Ascending aorta (tissue), 2 donors: ENCODE results near the gene CATSPERZ. TPM values are rescaled to one million over a fixed set of nuclear protein-coding genes. Genes with fewer than 3 reads are reported as not detected.

Source experiments
- DNase-seq, 2 donors: peaks; one replicate each; pipeline ENCODE4 v3.0.0-alpha.2; 2019; ENCODE audit warnings: low spot score in 2 of 2
- H3K27ac ChIP-seq, 2 donors: fragments of 200-600 bp; sonication (generic); one replicate each; pipeline ENCODE4 v1.5.1; 2016 to 2017; ENCODE audit warnings: mild to moderate bottlenecking in 1 of 2
- H3K27me3 ChIP-seq: fragments of 200-600 bp; sonication (generic); one replicate; pipeline ENCODE4 v1.5.1; 2017
- H3K36me3 ChIP-seq, 2 donors: fragments of 200-600 bp; sonication (generic); one replicate each; pipeline ENCODE4 v1.5.1; 2016
- H3K4me1 ChIP-seq, 2 donors: fragments of 200-600 bp; sonication (generic); one replicate each; pipeline ENCODE4 v1.5.1; 2016 to 2017; ENCODE audit warnings: mild to moderate bottlenecking in 1 of 2
- H3K4me3 ChIP-seq, 2 donors: fragments of 200-600 bp; sonication (generic); one replicate each; pipeline ENCODE4 v1.5.1; 2016 to 2017; ENCODE audit warnings: mild to moderate bottlenecking in 1 of 2
- H3K9me3 ChIP-seq, 2 donors: fragments of 200-600 bp; sonication (generic); one replicate each; pipeline ENCODE4 v1.5.1; 2016
- CTCF ChIP-seq, 3 experiments: fragments of 200-600 bp in 2 of 3; fragments of 450-650 bp in 1 of 3; sonication (generic) in 2 of 3; IDR thresholded peaks; one replicate each; pipeline ENCODE4 v1.5.1; 2016 to 2019; ENCODE audit warnings: antibody characterized with exemption in 3 of 3, mild to moderate bottlenecking in 1 of 3, moderate library complexity in 1 of 3
- intact Hi-C: fragments of 100-400 bp; cut with DNase I; formaldehyde crosslinking; loops from one replicate; pipeline ENCODE4 v1.15.1; 2023
- total RNA-seq: library from RNA; depleted of rRNA; stranded (reverse); fragments of >200 nt; gene quantifications from one replicate; pipeline ENCODE4 v1.1.0, GENCODE V29; 2016

The CATSPERZ gene
- total RNA-seq, 1 donor from 2014 or later: not detected

- H3K36me3 ChIP-seq: peaks cover 48 to 65% of the 10 kb centered on the region in 2 donors
- DNase-seq: no peak
- TF ChIP-seq CTCF (IDR thresholded peaks at IDR 0.05): no peak
- H3K9me3 ChIP-seq: no peaks in the 10 kb centered on the region
- no peak overlapping the region for H3K27ac ChIP-seq
- intact Hi-C loops: no loop called here
- no peaks in the 10 kb centered on the region for H3K27me3 ChIP-seq
- no peak overlapping the region for H3K4me3 ChIP-seq
- peaks cover 11 to 23% of the 10 kb centered on the region in 2 donors for H3K4me1 ChIP-seq
These were observed 34.7 kb upstream of the CATSPERZ start for GRCh38 chr11:64265176-64266160.

- Histone ChIP-seq H3K36me3 (peaks cover 47 to 59% of the 10 kb centered on the region in 2 donors), H3K27ac (no peak overlapping the region), H3K4me1 (peaks cover 11 to 23% of the 10 kb centered on the region in 2 donors), H3K4me3 (no peak overlapping the region), H3K27me3 (no peaks in the 10 kb centered on the region), H3K9me3 (no peaks in the 10 kb centered on the region)
- intact Hi-C loops: no loop called here
- TF ChIP-seq CTCF (IDR thresholded peaks at IDR 0.05): no peak
- no peak for DNase-seq
These were observed 33.8 kb upstream of the CATSPERZ start for GRCh38 chr11:64266339-64266738.

DNA sequence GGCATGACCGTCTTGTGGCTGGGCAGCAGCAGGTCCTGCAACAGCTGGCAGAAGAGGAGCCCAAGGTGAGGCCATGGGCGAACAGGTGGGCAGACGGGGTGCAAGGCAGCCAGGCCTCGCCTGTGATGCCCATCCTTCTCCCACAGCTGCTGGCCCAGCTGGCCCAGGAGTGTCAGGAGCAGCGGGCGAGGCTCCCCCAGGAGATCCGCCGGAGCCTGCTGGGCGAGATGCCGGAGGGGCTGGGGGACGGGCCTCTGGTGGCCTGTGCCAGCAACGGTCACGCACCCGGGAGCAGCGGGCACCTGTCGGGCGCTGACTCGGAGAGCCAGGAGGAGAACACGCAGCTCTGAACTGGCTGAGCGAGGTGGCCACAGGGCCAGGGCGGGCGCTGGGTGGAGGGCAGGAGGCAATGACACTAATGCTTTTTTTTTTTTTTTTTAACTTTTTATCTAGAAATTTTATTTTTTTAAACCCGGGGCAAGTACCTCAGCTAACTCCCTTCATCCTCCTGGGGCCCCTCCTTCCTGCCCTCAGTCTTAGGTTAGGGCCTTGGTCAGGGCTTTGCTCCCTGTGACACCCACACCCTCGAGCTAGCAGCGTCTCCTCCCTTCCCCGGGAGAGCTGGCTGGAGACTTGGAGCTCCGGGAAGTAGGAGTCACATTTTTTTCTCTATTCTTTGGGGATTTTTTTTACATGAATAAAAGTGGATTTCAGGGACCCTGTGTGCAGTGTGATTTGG lies 32.8 kb upstream of the CATSPERZ start:
- Histone ChIP-seq H3K27ac (peak overlapping the region; percentile 90 to 98), H3K9me3 (no peaks in the 10 kb centered on the region), H3K36me3 (peaks cover 37 to 49% of the 10 kb centered on the region in 2 donors), H3K27me3 (no peaks in the 10 kb centered on the region), H3K4me1 (peaks cover 17 to 32% of the 10 kb centered on the region in 2 donors), H3K4me3 (no peak overlapping the region)
- DNase-seq: no peak
- intact Hi-C loops: no loop called here
- no peak for TF ChIP-seq CTCF (IDR thresholded peaks at IDR 0.05)

- peak overlapping the region; percentile 71 to 99 for H3K4me3 ChIP-seq
- no peaks in the 10 kb centered on the region for H3K27me3 ChIP-seq
- H3K27ac ChIP-seq: peak overlapping the region; percentile 90 to 98
- H3K36me3 ChIP-seq: peaks cover 28 to 40% of the 10 kb centered on the region in 2 donors
- DNase-seq: no peak
- TF ChIP-seq CTCF (IDR thresholded peaks at IDR 0.05): no peak
- no peaks in the 10 kb centered on the region for H3K9me3 ChIP-seq
- peaks cover 17 to 32% of the 10 kb centered on the region in 2 donors for H3K4me1 ChIP-seq
- intact Hi-C loops: no loop called here
These were observed 31.9 kb upstream of the CATSPERZ start for GRCh38 chr11:64268025-64268892.
